Rectal smooth muscle tissue (tissue), 1 donor: ENCODE measurements around the gene ZMIZ1.

Experiments
- H3K27ac ChIP-seq: one replicate; pipeline ENCODE4 v1.7.0; 2013; ENCODE audit warnings: low read depth, low read length, inconsistent platforms
- H3K27me3 ChIP-seq: one replicate; pipeline ENCODE4 v1.7.0; 2013; ENCODE audit warnings: low read length; ENCODE audit not compliant: control insufficient read depth, insufficient read depth
- H3K36me3 ChIP-seq: one replicate; pipeline ENCODE4 v1.7.0; 2013; ENCODE audit warnings: low read length; ENCODE audit not compliant: control insufficient read depth, insufficient read depth
- H3K4me1 ChIP-seq: one replicate; pipeline ENCODE4 v1.7.0; 2013; ENCODE audit warnings: low read length; ENCODE audit not compliant: control insufficient read depth, insufficient read depth
- H3K4me3 ChIP-seq: one replicate; pipeline ENCODE4 v1.7.0; 2013; ENCODE audit warnings: low read length
- H3K9ac ChIP-seq: one replicate; pipeline ENCODE4 v1.7.0; 2013; ENCODE audit warnings: low read length

ZMIZ1 gene

DNA sequence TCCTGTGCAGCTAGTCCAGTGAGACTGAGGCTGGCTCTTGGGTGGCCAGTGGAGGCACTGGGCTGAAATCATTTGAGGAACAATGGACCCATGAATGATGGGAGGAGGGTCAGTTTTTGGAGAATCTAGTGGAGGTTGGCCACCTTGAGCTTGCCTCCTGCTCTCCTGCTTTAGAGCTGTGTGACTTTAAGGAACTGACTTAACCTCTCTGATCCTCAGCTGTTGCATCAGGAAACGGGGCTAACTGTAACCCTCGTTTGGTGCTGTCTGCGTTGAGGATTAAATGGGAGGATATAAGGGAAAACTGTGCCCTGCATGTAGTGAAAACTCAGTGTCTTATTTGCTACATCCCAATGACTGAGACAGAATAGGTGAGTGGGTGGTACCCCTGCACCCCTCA, 163.1 kb downstream of the ZMIZ1 start:
- Histone ChIP-seq H3K4me1 (peaks cover 27% of the 10 kb centered on the region), H3K27ac (no peak overlapping the region)

GRCh38 chr10:79232864-79233263, 164.1 kb downstream of the ZMIZ1 start:
- Histone ChIP-seq H3K36me3 (no peaks in the 10 kb centered on the region), H3K27ac (no peak overlapping the region), H3K9ac (no peak overlapping the region), H3K27me3 (no peaks in the 10 kb centered on the region), H3K4me1 (peaks cover 32% of the 10 kb centered on the region), H3K4me3 (no peak overlapping the region)

More for the DNA sequence above, 163.1 kb downstream of the ZMIZ1 start:
- H3K4me3 ChIP-seq: no peak overlapping the region
- H3K27me3 ChIP-seq: no peaks in the 10 kb centered on the region
- no peak overlapping the region for H3K9ac ChIP-seq
- H3K36me3 ChIP-seq: no peaks in the 10 kb centered on the region

DNA sequence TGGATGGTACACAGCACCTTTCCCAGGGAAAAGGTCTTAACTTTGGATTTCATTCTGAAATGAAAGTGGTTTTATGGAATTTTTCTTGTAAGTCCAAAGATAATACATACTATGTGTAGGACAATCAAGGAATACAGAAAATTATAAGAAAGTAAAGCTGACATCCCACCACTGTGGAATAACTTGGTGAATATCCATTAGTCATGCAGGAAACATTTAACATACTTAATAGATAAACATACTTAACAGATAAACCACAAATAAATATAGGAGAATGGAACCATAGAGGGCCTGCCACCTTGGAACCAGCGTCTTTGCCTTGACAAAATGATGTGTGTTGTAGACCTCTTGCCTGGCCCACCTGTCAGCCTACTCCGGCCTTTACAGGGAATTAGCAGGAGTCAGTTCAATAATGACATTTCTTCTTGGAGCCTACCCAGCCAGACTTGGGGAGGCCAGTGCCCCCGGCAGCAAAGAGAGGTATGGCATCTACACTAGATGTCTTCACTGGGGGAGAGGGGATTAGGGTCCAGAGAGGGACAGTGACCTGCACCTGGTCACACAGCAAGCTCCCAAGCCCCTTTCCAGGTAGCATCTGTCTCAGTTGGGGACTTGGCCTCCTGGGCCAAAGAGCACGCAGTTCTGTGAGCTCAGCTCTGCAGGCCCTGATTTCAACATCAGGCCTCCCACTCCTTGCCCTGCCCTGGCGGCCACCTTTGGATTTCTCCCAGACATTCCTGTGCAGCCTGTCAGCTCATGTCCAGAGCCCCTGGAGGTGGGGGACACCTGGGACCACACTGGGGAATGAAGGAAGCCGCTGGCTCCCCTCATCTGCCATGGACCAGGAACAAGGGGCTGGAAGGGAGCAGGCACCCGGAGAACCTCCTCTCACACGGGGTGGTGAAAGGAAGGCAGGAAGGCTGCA, 165.9 kb downstream of the ZMIZ1 start:
- Histone ChIP-seq H3K27ac (peak overlapping the region; percentile 35), H3K4me3 (no peak overlapping the region), H3K36me3 (no peaks in the 10 kb centered on the region), H3K27me3 (no peaks in the 10 kb centered on the region), H3K9ac (no peak overlapping the region), H3K4me1 (peaks cover 37% of the 10 kb centered on the region)

GRCh38 chr10:79235765-79236432, 167.1 kb downstream of the ZMIZ1 start:
- H3K4me1 ChIP-seq: peaks cover 39% of the 10 kb centered on the region
- H3K36me3 ChIP-seq: no peaks in the 10 kb centered on the region
- H3K9ac ChIP-seq: no peak overlapping the region
- H3K4me3 ChIP-seq: no peak overlapping the region
- H3K27ac ChIP-seq: peak overlapping the region; percentile 44
- H3K27me3 ChIP-seq: no peaks in the 10 kb centered on the region

DNA sequence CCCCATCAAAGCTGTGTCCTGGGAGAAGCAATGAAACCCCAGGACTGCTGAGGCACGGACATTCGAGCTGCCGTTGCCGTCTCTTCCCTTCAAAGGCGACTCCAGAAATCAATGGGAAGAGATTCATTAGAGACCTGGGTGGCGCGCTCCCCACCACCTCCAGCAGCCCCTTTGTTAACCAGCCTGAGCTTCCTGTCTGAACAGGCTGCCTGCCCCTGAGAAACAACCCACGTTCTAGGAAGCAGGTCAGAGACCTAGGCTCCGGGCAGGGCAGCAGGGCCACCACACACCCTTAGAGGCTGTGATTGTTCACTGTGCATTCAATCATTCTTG, 167.6 kb downstream of the ZMIZ1 start:
- peak overlapping the region; percentile 44 for H3K27ac ChIP-seq
- H3K4me1 ChIP-seq: peaks cover 44% of the 10 kb centered on the region
- H3K36me3 ChIP-seq: no peaks in the 10 kb centered on the region
- H3K4me3 ChIP-seq: no peak overlapping the region
- no peak overlapping the region for H3K9ac ChIP-seq
- H3K27me3 ChIP-seq: no peaks in the 10 kb centered on the region

- Histone ChIP-seq H3K36me3 (no peaks in the 10 kb centered on the region), H3K27ac (peak overlapping the region; percentile 89), H3K4me3 (no peak overlapping the region), H3K9ac (no peak overlapping the region), H3K27me3 (no peaks in the 10 kb centered on the region), H3K4me1 (peaks cover 52% of the 10 kb centered on the region)
Observed at GRCh38 chr10:79237454-79238157, 168.8 kb downstream of the ZMIZ1 start.

DNA sequence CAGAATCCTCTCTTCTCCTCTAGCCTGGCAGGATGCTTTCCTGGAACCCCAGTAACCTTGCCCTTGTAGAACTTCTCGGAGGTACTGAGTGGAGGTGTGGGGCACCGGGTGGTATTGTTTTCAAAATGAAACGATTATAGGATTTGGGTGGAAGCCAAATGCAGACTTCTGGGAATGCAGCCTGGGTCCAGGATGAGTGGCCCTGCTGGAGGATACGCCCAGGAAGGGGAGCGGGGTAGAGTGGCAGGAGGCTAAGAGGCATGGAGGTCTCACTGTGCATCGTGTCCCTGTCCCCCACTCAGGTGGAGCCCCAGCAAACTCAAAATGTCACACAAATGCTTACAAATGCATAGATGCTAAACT, 169.4 kb downstream of the ZMIZ1 start:
- Histone ChIP-seq H3K4me3 (no peak overlapping the region), H3K27me3 (no peaks in the 10 kb centered on the region), H3K27ac (peak overlapping the region; percentile 89), H3K36me3 (no peaks in the 10 kb centered on the region), H3K9ac (no peak overlapping the region), H3K4me1 (peaks cover 52% of the 10 kb centered on the region)

GRCh38 chr10:79238606-79239005, 169.8 kb downstream of the ZMIZ1 start:
- H3K27me3 ChIP-seq: no peaks in the 10 kb centered on the region
- H3K4me1 ChIP-seq: peaks cover 52% of the 10 kb centered on the region
- no peak overlapping the region for H3K4me3 ChIP-seq
- H3K9ac ChIP-seq: no peak overlapping the region
- peak overlapping the region; percentile 89 for H3K27ac ChIP-seq
- no peaks in the 10 kb centered on the region for H3K36me3 ChIP-seq

GRCh38 chr10:79239275-79239779, 170.6 kb downstream of the ZMIZ1 start:
- H3K36me3 ChIP-seq: no peaks in the 10 kb centered on the region
- H3K27me3 ChIP-seq: no peaks in the 10 kb centered on the region
- peaks cover 58% of the 10 kb centered on the region for H3K4me1 ChIP-seq
- no peak overlapping the region for H3K9ac ChIP-seq
- H3K27ac ChIP-seq: peak overlapping the region; percentile 89
- no peak overlapping the region for H3K4me3 ChIP-seq

DNA sequence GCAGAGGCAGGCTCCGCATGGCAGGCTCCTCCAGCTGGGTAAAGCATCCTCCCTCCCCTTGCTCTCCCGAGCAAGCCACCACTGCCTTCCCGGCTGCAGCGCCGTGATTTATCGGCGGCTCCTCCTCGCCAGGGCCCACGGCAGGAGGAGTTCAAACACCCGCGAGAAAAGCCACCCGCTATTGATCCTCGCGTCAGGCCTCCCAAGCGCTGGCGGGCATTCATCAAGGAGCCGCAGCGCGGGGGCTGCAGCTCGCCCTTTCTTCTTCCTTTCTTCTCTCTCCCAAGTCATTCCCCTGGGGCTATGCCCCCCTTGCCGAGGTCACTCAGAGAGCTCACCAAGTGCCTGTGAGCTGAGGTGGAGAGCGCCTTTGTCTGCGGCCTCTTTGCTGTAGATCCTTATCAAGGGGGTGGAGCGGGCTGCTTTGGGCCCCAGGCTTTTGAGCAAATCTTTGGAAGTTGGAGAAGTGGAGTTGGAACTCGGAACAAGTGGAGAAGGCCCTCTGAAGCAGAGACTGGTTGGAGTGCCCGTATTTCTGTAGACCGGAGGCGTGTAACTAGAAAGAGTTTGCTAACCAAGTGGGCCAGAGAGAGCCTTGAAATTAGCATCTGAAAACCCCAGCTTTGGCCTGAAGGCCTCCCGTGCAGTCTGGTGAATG, 171.3 kb downstream of the ZMIZ1 start:
- H3K27me3 ChIP-seq: no peaks in the 10 kb centered on the region
- peak overlapping the region; percentile 89 for H3K27ac ChIP-seq
- no peak overlapping the region for H3K4me3 ChIP-seq
- no peak overlapping the region for H3K9ac ChIP-seq
- no peaks in the 10 kb centered on the region for H3K36me3 ChIP-seq
- H3K4me1 ChIP-seq: peaks cover 65% of the 10 kb centered on the region

GRCh38 chr10:79241629-79241989, 172.8 kb downstream of the ZMIZ1 start:
- Histone ChIP-seq H3K4me3 (peak overlapping the region; percentile 59), H3K4me1 (peaks cover 72% of the 10 kb centered on the region), H3K9ac (peak overlapping the region; percentile 7), H3K36me3 (no peaks in the 10 kb centered on the region), H3K27me3 (no peaks in the 10 kb centered on the region), H3K27ac (peak overlapping the region; percentile 89)
